GM21717 (cell line): Measurements from ENCODE around the gene MRC1.

Source experiments
- ATAC-seq: cut with Tn5 transposase; IDR thresholded peaks from one replicate; pipeline ENCODE4 v1.9.1; 2021; ENCODE audit warnings: mild to moderate bottlenecking, moderate library complexity; ENCODE audit not compliant: unreplicated experiment

MRC1 gene

DNA sequence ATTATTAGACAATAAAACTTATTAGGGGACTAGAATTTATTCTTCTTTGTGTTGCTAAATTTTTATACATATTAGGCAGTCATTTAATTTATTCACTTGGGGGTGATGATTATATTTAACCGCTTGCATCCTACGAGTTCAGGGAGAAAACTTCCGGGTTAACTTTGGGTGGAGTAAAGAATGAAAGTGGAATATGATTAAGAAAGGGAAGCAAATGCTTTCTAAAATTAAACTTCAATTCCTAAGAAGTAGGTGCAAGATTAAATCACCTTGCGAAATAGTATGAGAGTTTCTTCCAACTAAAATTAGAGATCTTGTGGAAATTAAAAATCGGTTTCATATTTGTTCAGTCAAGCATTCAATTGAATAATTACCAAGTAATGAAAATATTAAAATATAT lies 33.5 kb downstream of the MRC1 start:
- ATAC-seq = no peak

DNA sequence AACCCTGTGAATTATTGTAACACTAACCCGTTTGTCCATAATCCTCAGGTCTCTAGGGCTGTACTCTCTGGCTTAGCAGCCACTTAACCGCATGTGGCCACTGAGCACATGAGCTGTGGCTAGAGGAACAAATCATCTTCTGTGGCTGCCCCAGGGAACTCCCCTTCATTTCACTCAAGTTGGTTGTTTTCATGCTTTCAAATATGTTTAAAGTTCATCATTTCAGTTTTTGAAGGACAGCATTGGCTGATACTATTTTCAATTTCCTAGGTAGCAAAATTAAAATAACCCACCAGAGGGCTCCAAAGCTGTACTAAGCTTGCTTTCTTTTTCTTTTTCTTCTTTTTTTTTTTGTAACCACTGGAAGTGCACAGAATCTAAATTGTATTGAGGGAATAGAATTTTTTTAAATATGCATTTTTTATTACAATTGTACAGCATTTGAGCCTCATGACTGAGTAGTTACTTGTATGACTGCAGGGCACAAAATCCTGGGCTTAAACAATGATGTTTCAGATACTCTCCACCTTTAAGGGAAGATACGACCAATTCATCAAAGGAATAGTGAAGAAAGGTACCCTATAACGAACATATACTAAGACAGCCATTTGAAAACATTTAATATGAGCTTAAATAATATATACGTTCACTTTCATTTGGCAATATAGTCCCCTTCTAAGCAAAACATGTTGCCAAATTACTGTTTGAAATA lies 38.6 kb downstream of the MRC1 start:
- ATAC-seq = no peak

DNA sequence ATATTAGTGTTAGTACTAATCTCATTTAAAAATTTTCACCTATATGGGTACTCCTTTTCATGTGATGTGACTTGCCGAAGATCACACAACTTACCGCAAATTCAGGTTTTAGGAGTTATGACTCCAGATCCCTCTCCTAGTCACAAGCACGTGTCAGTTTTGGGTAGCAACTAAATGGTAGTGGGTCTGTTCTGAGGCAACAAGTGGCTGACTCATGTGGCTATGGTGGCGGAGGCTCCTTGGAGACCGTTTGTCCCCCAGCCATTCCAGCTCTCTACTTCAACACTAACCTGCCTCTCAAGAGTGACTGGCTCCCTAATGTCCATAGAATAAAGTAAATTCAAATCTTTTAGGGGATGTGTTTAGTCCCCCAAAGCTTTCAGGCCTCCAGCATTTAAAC lies 39.5 kb downstream of the MRC1 start:
- ATAC-seq = no peak

DNA sequence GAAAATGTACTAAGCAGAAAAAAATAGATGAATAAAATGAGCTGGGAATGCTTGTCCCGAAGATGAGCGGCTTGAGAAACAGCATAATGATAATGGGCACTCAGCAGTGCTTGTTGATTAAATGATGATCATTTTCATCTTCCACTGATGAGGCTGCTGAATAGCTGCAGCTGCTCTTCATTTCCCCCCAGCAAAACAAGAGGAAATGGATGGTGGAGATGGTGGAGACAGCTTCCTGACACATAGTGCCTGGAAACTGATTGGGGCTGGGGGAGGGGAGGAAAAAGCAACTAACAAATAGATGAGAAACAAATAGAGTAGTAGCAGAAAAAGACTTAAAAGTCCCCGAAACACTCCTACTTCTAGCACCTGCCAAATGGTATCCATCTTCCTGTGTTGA lies 41.4 kb downstream of the MRC1 start:
- no peak for ATAC-seq

DNA sequence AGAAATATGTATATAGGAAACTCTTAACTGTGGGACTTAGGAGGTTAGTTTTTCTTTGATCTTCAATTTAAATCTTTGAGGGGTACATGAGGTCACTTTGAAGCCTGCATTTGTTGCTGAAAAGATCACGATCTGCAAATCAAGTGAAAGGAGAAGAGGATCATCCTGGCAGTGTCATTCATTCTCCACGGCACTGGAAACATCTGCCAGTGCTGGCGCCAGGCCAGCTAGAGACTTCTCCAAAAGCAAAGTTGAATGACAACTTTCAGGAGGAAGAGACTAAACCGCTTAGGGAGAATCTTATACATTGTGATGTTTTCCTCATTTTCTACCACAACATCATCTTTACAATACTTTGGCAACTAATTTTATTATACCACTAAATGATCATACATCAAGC lies 42.5 kb downstream of the MRC1 start:
- no peak for ATAC-seq

DNA sequence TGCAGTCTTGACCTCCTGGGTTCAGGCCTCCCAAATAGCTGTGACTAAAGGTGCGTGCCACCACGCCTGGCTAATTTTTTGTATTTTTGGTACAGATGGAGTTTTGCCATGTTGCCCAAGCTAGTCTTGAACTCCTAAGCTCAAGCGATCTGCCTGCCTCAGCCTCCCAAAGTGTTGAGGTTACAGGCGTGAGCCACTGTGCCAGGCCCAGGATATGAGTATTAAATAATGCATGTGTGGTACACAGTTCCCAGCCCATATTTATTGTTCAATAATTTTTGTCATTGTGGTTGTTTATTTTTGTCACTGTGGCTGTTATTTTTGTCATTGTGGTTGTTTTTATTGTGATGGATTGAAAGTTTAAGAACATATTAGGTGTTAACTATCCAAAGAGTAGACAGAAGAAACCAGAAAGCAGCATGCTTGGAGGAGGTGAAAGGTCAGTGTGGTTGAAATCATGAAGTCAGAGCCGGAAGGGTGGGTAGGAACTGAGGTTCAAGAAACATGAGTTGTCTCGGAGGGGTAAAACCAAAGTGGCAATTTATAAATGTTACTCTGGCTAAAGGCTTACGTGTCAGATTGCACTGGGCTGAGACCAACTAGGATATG lies 45.0 kb downstream of the MRC1 start:
- no peak for ATAC-seq

DNA sequence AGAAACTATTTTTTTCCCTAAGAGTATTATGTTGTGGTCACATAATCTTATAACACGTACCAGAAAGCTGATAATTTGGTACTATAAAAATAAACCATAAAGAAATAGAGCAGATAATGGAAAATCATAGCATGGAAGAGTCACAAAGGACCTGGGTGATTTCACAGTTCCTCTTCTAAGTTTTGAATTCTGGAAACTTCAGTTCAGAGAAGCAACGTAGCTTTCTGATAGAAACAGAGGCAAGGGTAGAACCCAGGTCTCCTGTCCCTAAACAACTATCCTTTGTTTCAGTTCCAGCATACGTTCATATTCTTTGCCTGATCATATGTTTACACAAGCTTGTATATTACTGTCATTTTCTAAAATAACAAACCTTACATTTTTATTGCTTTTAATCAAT lies 47.9 kb downstream of the MRC1 start:
- no peak for ATAC-seq

DNA sequence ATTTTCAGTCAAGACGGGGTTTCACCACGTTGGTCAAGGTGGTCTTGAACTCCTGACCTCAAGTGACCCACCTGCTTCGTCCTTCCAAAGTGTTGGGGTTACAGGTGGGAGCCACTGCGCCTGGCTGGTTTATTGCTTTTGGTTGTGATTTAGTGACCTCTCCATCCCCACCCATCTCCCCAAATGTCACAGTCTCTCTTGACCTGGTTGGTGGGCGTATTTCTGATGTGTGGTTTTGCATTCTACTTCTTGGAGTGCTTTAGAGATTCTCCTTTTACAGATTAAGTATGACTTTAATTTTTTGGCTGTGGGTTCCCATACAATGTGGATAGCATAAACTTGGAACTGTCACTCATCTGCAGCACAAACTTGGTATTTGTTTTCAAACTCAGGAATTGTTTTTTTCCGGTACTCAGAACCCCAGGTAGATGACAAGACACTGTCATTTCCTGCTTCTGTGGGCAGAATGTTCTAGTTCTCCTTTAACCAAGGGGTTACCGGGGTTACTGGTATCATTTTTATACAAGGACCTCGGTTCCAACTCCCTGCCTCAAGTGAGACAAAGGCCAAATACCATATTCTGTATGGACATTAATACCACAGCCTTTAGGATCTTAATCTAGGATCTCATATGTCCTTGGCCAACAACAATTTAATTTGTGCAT lies 50.5 kb downstream of the MRC1 start:
- no peak for ATAC-seq

DNA sequence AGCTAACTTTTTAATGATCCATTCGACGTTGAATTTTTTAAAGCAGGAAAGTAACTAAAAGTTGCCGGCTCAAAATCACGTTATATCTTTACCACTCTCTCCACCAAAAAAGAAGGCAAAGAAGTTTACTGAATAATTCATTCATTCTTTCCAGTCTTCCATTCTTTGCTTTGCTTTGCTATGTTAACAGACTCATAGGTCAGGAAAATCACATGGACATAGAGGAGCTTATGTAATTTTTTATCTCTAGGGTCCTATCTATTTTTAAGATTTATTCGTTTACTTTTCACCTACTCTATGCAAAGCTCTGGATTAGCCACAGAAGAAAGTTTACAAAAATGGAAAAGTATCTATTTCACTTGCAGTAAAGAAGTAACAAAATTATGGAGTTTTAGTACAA lies 52.6 kb downstream of the MRC1 start:
- no peak for ATAC-seq

DNA sequence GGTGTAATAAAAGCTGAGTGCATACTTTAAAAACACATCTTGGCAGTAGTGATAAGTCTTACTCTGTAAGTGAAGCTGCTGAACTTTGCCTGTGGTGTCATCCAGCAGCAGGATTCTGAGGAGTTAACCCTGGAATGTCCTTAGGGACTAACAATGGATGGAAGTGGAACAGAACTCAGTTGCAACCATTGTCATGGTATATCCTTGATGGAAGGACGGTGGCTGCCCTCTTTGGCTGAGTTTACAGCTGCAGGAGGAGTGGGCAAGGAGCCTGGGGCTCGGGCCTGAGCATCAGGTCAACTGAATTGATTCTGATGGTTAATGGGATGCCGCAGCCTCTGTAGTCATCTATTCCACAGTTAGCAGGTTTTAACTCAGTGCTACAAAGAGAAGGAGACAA lies 56.2 kb downstream of the MRC1 start:
- no peak for ATAC-seq

DNA sequence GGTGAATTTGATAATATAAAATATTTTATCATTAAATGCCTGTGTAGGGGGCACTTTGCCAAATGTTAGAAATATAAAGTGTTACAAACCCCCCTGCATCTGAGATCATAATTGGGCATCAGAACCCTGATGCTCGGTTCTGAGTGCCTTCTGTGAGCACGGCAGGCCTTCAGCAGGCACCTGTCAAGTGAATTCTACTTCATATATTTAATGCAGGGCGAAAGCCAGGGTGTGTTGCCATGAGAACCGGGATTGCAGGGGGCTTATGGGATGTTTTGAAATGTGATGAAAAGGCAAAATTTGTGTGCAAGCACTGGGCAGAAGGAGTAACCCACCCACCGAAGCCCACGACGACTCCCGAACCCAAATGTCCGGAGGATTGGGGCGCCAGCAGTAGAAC lies 57.2 kb downstream of the MRC1 start:
- ATAC-seq = no peak

DNA sequence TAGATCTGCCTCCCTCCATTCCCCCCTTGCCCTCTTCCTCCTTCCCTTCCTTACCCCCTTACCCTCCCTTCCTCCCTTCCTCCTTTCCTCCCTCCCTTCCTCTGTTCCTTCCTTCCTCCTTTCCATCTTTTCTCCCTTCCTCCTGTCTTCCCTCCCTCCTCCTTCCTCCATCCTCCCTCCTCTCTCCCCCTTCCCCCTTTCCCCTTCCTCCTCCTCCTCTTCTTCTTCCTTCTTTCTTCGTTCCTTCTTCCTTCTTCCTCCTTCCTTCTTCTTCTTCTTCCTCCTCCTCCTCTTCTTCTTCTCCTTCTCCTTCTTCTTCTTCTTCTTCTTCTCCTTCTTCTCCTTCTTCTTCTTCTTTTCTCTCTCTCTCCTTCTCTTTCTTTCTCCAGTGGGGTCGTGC lies 57.9 kb downstream of the MRC1 start:
- no peak for ATAC-seq

DNA sequence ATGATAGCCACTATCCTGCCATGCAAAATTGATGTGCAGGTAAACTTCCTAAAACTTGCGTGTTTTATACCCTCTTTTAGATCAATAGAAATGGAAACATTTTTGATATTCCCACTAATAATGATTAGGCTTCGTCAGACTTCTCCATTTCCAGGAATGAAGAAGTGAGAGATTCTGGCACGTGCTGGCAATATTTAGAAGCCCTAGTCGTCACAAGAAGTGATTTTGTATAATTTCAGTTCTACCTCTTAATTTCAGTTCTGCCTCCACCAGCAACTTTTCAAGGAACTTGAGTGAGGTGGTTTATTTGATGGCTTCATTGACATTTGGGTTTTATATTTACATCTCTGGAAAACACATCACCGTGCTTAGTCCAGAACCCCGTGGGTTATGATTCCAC lies 61.9 kb downstream of the MRC1 start:
- ATAC-seq = no peak

DNA sequence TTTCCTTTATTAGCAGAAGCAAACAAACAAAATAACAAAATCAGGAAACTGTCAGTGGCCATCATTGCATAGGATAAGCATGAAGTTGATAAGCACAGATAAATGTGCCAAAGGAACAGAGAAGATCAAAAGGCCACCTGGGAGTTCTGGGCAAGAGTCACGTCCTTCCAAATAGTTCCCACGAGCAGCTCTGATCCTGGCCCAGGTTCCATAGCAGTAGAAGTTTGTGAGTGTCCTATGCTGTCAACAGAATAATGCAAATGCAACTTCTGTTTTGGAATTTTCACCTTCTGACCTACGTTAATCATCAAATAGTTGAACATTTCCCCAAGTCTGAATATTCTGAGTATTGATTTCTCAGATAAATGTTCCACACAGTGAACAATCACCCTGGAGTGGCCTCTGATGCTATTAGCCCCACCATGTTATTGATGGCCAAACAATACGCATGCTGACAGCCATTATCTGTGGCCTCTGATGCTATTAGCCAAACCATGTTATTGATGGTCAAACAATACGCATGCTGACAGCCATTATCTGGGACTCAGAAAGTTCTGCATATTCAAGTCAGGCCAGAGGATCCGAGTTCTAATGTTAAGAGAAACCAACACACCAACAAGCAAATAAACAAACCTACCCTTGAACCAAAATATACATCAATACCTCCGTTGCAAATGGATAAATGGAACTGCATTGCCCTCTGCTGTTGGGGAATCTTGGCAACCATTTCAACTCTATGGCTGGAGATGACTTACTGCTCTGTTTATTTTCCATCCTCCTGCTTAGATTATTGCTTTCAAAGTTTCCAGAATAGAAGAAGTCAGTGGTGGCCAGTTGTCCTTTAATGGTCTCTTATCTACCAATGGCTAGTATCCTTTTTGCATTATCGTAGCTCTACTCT lies 63.3 kb downstream of the MRC1 start:
- ATAC-seq = no peak

DNA sequence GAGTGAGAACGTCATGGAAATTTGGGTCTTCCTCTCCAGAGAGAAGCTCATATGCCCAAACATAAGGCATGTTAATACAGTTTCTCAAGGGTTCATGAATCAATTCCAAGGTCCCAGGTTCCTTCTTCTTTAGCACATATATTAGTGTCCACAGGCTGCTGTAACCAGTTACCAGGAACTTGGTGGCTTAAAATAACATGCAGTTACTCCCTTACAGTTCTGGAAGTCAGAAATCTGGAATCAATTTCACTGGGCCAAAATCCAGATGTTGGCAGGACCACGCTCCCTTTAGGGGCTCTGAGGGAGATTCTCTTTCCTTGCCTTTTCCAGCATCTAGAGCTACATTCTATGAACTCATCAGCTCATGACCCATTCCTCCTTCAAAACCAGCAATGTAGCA lies 64.8 kb downstream of the MRC1 start:
- no peak for ATAC-seq

DNA sequence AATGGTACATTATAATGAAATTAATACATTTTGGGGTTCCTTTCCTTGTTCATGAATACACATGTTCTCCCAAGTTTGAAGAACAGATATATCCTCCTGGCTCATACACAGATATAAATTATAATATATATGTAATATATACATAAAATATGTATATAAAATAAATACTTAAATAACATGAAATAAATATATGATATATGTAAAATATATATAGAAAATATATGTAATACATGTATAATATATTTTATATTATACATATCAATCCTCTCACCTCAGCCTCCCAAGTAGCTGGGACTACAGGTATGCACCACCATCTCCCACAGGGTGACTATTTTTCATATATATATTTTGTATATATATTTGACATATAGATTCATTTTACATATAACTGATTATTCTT lies 68.0 kb downstream of the MRC1 start:
- ATAC-seq = no peak

DNA sequence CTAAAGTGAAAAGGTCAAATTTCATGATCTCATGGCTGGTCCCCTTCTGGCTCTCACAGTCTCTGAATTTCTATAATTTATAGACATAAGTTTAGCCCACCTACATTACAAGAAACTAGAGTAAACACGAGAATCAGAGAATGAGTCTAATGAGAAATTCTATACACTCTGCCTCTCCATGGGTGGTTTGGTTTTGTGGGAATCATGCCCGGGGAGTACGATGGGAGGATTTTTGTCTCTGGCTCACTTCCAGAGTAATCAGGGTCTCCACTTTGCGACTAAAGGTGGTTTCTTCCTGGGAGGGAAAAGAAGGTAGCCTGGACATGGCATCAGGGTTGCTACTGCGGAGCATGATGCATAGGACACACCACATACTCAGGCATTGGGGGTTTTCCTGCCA lies 69.7 kb downstream of the MRC1 start:
- ATAC-seq = no peak

DNA sequence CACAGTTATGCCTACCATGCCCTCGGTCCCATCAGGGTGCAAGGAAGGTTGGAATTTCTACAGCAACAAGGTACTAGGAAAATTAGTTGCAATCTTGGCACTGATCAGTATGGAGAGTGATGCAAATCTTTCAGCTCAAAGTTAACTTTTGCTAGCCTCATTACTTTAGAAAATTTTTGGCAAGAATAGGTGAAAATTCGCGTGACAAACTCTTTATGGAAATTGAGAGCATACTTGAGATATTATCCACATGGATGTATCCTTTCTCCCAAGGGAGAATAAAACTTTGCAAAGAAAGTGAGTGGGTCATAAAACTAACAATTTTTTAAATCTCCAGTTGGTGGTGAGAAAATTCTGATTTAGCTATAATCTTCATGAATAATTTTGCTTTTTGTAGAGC lies 71.5 kb downstream of the MRC1 start:
- ATAC-seq = no peak

DNA sequence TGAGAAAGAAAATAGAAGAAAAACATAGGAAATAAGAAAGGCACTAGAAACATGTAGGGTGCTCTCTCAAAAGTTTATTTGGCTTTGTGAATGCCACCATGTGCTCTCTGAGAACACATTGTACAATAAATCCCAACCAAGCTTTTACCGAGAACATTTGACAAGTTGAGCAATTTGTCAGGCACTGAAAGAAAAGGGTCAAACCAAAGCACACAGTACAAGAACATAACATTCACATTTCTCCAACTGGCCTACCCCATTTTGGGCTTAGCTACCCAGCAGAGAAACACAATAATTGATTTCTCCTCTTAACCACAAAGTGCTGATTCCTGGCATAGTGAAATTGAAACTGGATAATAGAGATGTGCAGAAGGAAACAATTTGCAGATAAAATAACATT lies 73.4 kb downstream of the MRC1 start:
- ATAC-seq = no peak

DNA sequence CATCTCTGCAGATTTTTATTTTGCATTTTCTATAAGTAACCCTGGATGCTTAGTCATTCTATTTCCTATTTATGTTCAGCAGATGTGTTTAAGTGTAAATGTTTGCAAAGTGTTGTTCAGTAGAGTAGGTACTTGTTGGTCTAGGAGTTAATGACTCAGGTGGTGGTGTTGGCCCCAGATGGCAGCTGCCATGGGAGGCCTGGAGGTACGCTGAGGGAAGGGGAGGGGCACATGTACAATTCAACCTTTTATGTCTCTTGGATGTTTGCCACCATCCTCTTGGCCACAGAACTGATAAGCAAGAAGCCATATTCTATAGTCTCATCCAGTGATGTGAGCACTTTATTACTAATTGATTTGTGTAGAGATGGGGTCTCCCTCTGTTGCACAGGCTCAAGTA lies 74.5 kb downstream of the MRC1 start:
- no peak for ATAC-seq

DNA sequence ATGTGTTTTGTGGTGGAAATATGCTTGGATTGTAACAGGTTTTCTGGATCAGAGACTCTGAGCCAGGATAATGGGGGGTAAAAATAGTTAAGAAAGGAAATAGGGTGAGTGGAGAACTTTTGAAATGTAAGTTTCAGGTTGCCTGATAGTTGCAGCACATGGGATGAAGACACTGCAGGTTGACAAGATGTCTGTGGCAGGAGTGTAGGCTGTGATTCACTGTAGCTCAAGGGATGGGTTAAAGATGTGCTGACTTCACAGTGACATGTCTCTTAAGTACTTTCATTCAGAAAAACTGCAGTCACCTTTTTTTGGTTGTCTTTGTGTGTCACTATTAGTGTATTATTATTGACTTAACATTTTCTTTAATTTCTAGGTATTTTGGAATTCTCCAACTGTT lies 79.0 kb downstream of the MRC1 start:
- no peak for ATAC-seq

DNA sequence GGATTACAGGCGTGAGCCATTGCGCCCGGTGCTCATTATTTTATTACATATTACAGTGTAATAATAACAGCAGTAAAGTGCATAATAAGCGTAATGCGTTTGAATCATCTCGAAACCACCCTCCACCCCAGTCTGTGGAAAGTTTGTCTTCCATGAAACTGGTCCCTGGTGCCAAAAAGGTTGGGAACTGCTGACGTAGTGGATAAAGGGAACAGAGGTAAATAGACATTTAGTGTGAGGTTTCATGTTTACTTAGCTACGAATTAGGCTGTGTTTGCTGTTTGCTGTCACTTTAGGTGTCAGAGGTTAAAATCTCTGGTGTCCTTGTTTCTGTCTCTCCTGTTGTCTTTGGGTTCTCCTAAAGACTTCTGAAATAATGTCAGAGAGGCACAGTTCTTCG lies 82.3 kb downstream of the MRC1 start:
- ATAC-seq = no peak
